GM12872 (cell line): Measurements from ENCODE around the gene GIMAP1.

Experiments used
- TF ChIP-seq, protein P1 (sequence below): IDR thresholded peaks from 3 replicates; pipeline ENCODE4 v1.5.1; 2011; ENCODE audit warnings: low read depth, mild to moderate bottlenecking, low read length, moderate library complexity; ENCODE audit not compliant: insufficient read depth

Gene GIMAP1

DNA sequence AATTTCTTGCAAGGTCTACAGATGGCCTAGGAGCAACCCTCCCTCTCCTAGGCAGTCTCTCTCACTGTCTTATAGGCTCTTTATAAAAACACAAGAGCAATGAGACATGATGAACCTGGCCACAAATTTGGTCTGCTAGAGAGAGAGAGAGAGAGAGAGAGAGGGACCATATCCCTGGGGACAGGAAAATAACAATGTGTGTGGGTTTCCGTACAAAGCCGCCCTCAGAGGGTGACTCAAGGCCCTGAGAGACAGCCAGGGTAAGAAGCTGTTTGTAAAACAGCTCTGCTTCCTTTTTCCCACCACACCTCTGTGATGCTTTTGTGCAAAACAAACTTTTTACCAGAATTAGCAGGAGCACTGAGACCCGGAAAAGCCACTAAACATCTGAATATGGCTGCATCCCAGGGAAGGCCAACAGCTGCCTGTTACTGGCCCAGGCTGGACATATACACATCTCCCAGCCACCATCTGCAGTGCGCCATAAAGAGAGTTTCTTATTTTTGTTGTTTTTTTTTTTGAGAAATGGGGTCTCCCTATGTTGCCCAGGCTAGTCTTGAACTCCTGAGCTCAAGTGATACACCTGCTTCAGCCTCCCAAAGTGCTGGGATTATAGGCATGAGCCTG is 39.2 kb downstream of the GIMAP1 start:
- TF ChIP-seq, protein P1, sequence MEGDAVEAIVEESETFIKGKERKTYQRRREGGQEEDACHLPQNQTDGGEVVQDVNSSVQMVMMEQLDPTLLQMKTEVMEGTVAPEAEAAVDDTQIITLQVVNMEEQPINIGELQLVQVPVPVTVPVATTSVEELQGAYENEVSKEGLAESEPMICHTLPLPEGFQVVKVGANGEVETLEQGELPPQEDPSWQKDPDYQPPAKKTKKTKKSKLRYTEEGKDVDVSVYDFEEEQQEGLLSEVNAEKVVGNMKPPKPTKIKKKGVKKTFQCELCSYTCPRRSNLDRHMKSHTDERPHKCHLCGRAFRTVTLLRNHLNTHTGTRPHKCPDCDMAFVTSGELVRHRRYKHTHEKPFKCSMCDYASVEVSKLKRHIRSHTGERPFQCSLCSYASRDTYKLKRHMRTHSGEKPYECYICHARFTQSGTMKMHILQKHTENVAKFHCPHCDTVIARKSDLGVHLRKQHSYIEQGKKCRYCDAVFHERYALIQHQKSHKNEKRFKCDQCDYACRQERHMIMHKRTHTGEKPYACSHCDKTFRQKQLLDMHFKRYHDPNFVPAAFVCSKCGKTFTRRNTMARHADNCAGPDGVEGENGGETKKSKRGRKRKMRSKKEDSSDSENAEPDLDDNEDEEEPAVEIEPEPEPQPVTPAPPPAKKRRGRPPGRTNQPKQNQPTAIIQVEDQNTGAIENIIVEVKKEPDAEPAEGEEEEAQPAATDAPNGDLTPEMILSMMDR: no peak

DNA sequence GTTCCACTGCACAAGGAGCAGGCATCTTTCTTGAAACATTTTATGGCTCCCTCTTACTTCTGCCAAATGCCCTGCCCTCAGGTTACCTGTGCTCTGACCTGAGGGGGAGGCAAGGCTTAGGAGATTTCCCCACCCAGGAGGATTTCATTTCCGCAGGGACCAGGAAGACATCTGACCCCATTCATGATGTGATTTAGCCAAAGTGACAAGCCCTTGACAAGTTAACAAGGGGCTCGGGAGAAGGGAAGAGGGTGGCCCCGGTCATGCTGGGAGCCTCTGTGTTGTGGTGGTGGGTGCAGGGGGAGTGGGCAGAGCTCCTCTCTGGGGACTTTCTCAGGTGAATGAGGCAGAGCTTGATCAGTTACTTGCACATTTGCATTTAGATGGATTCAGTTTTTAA is 39.8 kb downstream of the GIMAP1 start:
- TF ChIP-seq, protein P1: no peak

DNA sequence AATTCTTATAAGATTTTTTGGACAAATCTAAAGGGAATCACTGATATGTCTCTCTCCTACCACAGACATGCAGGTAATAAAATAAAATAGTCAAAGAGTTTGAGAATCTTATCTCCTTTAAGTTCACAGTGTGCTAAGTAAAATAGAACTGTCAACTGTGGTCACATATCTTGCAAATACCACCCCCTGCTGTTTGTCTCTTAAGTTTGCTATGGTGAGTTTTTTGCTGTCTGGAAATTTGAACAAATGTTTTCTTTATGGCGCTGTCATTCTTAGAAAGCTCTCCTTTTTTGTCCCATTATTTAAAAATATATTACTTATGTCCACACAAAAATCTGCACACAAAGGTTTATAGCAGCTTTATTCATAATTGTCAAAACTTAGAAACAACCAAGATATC is 40.4 kb downstream of the GIMAP1 start:
- TF ChIP-seq, protein P1: peak; percentile 28; the same call in 1 of the 3 replicates

DNA sequence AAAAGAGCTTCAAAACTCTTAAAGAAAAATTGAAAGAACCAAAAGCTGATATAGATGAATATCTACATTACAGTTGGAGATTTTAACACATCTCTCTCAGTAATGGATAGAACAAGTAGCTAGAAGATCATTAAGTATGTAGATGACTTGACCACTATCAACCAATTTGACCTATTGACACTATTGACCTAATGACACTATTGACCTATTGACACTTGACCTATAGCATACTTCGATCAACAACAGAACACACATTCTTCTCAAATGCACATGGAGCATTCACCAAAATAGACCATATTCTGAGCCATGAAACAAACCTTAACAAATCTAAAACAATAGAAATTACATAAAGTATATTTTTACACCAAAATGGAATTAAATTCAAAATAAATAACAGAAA is 43.1 kb downstream of the GIMAP1 start:
- TF ChIP-seq, protein P1: no peak

DNA sequence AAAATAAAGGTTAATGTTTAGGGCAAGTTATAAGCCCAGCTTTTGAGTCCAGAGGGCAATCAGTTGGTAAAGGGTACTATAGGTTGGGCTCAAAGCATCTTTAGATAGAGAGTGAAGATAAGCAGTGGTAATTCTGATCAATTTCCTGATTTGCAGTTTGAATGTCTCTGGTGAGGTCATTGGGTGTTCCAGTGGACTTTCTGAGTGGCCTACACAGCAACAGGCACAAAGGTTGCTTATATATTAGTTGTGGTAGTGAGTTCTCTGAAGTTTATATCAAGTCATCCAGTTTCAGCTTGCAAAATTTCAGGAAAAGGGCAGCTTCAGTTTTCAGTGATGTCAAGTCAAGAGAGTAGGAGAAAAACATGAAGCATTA is 49.9 kb downstream of the GIMAP1 start:
- TF ChIP-seq, protein P1: no peak

DNA sequence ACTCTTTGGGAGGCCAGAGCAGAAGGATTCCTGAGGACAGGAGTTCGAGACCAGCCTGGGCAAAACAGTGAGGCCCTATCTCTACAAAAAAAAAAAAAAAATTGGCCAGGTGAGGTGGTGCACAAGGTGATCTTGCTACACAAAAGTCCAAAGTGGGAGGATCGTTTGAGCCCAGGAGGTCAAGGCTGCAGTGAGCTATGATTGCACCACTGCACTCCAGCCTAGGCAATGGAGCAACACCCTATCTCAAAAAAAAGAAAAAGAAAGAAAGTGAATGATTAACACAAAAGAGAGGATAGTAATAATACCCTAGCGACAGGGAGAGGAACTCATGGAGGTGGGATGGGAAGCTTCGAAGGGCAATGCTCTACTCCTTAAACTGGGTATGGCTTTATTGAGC is 53.4 kb downstream of the GIMAP1 start:
- TF ChIP-seq, protein P1: no peak
